GM12875 (cell line): ENCODE measurements around the gene KIFC3.

ENCODE experiments used
- H3K4me3 ChIP-seq: one replicate; pipeline ENCODE4 v1.5.1; 2011; ENCODE audit warnings: low read depth, low read length, control low read depth
- CTCF ChIP-seq: IDR thresholded peaks from 2 replicates; pipeline ENCODE4 v1.5.1; 2011; ENCODE audit warnings: low read depth, mild to moderate bottlenecking, control low read depth, inconsistent platforms, low read length, moderate library complexity, borderline replicate concordance; ENCODE audit not compliant: insufficient read depth

Gene KIFC3

GRCh38 chr16:57753448-57754353 is 48.6 kb downstream of the KIFC3 start:
- no peak overlapping the region for H3K4me3 ChIP-seq
- TF ChIP-seq CTCF, result no peak

DNA sequence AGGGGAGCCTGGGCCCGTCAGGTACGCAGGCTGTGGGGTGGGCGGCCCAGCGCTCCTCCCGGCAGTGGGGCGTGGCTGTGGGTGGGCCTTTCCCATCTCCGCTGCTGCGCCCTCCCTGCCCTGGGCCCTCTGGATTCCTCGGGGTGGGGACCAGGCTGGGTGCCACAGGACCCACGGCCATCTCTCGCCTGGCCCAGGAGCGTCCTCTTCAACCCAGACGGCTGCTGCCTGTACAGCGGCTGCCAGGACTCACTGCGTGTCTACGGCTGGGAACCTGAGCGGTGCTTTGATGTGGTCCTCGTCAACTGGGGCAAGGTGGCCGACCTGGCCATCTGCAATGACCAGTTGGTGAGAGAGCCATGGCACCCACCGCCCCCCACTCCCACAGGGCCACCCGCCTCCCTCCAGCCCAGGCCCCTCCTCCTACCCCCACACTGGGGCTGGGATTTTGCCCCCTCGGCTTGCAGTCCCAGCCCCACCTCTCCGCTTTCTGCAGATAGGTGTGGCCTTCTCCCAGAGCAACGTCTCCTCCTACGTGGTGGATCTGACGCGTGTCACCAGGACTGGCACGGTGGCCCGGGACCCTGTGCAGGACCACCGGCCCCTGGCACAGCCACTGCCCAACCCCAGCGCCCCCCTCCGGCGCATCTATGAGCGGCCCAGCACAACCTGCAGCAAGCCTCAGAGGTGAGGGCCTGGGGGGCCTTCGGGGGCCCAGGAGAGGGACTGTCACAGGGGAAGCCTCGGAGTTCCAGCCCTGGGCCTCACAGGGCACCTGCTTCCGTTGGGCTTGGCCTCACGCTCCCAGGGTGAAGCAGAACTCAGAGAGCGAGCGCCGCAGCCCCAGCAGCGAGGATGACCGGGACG is 49.5 kb downstream of the KIFC3 start:
- no peak for TF ChIP-seq CTCF

GRCh38 chr16:57752203-57752580 is 50.1 kb downstream of the KIFC3 start:
- TF ChIP-seq CTCF, result no peak
- H3K4me3 ChIP-seq, result no peak overlapping the region

More for the DNA sequence above, 49.5 kb downstream of the KIFC3 start:
- H3K4me3 ChIP-seq, result no peak overlapping the region

DNA sequence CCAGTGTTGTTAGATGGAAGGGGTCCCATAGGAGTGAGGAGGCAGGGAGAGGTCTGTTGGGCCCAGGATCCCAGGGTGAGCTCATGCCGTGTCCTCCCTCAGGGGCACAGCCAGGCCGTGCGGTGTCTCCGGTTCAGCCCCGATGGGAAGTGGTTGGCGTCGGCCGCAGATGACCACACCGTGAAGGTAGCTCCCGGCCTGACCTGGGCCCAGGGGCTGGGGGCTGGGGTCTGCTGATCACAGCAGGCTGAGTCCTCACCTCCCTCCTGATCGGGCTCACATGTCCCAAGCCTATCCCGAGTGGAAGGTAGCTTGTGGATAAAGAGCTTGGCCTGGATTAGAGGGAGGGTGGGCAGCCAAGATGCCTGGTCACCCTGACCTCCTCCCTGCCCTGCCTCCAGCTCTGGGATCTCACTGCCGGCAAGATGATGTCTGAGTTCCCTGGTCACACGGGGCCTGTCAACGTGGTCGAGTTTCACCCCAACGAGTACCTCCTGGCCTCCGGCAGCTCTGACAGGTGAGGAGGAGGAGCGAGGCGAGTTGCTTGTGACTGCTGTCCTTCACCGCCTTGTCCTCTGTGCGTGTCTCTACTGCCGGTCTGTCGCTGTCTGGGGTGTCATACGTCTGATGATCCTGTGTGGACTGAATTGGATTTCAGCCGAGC is 50.6 kb downstream of the KIFC3 start:
- no peak for TF ChIP-seq CTCF
- no peak overlapping the region for H3K4me3 ChIP-seq

GRCh38 chr16:57750796-57751538 is 51.3 kb downstream of the KIFC3 start:
- no peak overlapping the region for H3K4me3 ChIP-seq
- no peak for TF ChIP-seq CTCF

- no peak for TF ChIP-seq CTCF
- no peak overlapping the region for H3K4me3 ChIP-seq
Observed at GRCh38 chr16:57749856-57750452, 52.3 kb downstream of the KIFC3 start.
